Activated B cell treated with CpG ODN at 0.5 μM for 24 hours (primary cell): ENCODE results near the gene HNRNPM. TPM values are rescaled to one million over a fixed set of nuclear protein-coding genes. Genes with fewer than 3 reads are reported as not detected.

Experiments used
- ATAC-seq: fragments of 200-7000 bp; cut with Tn5 transposase; one replicate; pipeline ENCODE4 v1.10.0; 2021; ENCODE audit warnings: low read depth, mild to moderate bottlenecking, moderate library complexity
- CTCF ChIA-PET: fragments of 350-600 bp; sonication (Branson Sonifier 250); formaldehyde crosslinking; loops from one replicate; lab custom pipeline; 2021; ENCODE audit warnings: antibody characterized with exemption; lab: Charles Lee
- POLR2A ChIA-PET: fragments of 350-600 bp; sonication (Branson Sonifier 250); formaldehyde crosslinking; loops from one replicate; lab custom pipeline; 2021; ENCODE audit warnings: antibody characterized with exemption; lab: Charles Lee
- DNase-seq: peaks from one replicate; pipeline ENCODE4 v3.0.0; 2022
- H3K27ac Mint-ChIP-seq: one replicate; pipeline ENCODE4 v1.8.0; 2020; ENCODE audit warnings: mixed read lengths
- H3K27me3 Mint-ChIP-seq: one replicate; pipeline ENCODE4 v1.8.0; 2021; ENCODE audit warnings: mixed read lengths
- H3K36me3 Mint-ChIP-seq: one replicate; pipeline ENCODE4 v1.8.0; 2021; ENCODE audit warnings: low read depth, mixed read lengths
- H3K4me1 Mint-ChIP-seq: one replicate; pipeline ENCODE4 v1.8.0; 2021; ENCODE audit warnings: mixed read lengths
- H3K4me3 Mint-ChIP-seq: one replicate; pipeline ENCODE4 v1.8.0; 2020; ENCODE audit warnings: mild to moderate bottlenecking, mixed read lengths
- H3K9me3 Mint-ChIP-seq: one replicate; pipeline ENCODE4 v1.8.0; 2020; ENCODE audit warnings: mixed read lengths
- CTCF ChIP-seq: fragments of 200-600 bp; IDR thresholded peaks from one replicate; pipeline ENCODE4 v1.8.0; 2022; ENCODE audit warnings: antibody characterized with exemption, mild to moderate bottlenecking
- intact Hi-C: fragments of 100-400 bp; cut with micrococcal nuclease; formaldehyde crosslinking; loops from one replicate; pipeline ENCODE4 v1.15.1; 2024
- total RNA-seq: library from RNA; stranded (reverse); gene quantifications from 2 replicates; pipeline ENCODE4 v1.2.3, GENCODE V29; 2022

The HNRNPM gene
- total RNA-seq, 1 donor from 2014 or later, result 282 TPM

DNA sequence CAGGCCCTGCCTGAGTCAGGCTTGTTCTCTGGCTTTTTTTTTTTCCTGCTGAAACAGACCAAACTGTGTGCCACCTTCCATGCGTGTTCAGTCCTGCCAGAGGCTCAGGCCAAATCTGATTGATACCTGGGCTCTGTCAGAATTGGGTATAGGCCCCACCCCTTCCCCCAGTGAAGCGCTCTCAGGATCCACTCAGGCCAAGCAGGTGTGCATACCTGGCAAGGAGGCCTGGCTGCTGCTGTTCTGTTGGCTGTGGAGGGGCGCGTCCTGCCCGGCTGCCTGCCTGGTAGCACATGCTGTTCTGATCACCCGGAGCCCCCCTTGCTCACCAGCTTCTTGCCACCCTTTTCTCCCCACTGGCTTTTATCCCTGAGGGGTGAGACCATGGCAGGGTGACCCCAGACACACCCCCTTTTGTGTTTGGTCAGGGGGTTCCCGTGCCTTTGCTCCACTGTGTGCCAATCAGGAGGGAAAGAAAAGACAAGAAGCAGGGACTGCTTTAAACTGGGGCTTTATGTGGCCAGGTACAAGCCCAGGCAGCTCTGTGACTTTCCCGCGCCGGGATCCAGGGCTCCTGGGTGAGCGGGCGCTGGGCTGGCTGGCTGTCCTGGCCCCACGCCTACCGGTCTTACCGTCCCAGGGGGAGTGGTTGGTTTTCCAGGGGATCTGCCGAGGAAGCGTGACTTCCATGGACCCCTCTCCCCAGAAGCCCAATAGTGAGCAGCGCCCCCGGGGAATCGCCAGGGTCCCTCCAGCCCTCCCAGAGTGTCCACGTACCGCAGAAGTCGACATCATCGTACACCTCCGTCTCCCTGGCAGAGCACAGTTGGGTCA lies 45.0 kb downstream of the HNRNPM start:
- Mint-ChIP-seq H3K4me3 (no peak overlapping the region), H3K4me1 (peaks cover 28% of the 10 kb centered on the region), H3K36me3 (peaks cover 56% of the 10 kb centered on the region), H3K9me3 (no peaks in the 10 kb centered on the region), H3K27me3 (no peaks in the 10 kb centered on the region), H3K27ac (no peak overlapping the region)
- ATAC-seq, result no peak
- intact Hi-C loops, result no loop called here
- ChIA-PET CTCF (no interaction called here), POLR2A (no interaction called here)
- no peak for DNase-seq
- TF ChIP-seq CTCF, result no peak

DNA sequence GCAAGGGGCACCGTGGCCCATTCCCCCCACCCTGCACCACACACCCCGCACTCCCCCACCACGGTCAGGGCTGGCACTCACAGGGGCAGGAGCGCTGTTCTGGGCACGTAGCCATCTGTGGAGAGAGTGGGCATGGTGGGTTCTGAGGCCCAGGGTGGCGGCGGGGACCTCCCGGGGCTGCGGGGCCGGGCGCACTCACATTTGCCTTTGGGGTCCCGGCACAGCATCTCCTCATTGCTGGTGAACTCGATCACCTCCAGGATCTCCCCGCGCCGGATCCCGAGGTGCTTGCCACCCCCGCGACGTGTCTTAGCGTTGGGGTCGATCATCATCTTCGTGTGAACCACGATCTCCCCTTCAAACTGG lies 45.6 kb downstream of the HNRNPM start:
- ChIA-PET CTCF (no interaction called here), POLR2A (no interaction called here)
- H3K36me3 Mint-ChIP-seq, result peaks cover 50% of the 10 kb centered on the region
- no peak overlapping the region for H3K4me3 Mint-ChIP-seq
- H3K27me3 Mint-ChIP-seq, result no peaks in the 10 kb centered on the region
- intact Hi-C loops, result no loop called here
- no peaks in the 10 kb centered on the region for H3K9me3 Mint-ChIP-seq
- ATAC-seq (no peak), DNase-seq (no peak)
- H3K4me1 Mint-ChIP-seq, result peaks cover 30% of the 10 kb centered on the region
- H3K27ac Mint-ChIP-seq, result no peak overlapping the region
- no peak for TF ChIP-seq CTCF

- POLR2A ChIA-PET, result no interaction called here
- CTCF ChIA-PET, result no interaction called here
- DNase-seq (no peak), ATAC-seq (no peak)
- Mint-ChIP-seq H3K4me3 (no peak overlapping the region), H3K4me1 (peaks cover 30% of the 10 kb centered on the region), H3K36me3 (peaks cover 47% of the 10 kb centered on the region), H3K27me3 (no peaks in the 10 kb centered on the region), H3K27ac (no peak overlapping the region), H3K9me3 (no peaks in the 10 kb centered on the region)
- intact Hi-C loops, result no loop called here
- TF ChIP-seq CTCF, result no peak
These were observed 46.1 kb downstream of the HNRNPM start for GRCh38 chr19:8490873-8491272.

GRCh38 chr19:8491574-8491973 lies 46.8 kb downstream of the HNRNPM start:
- no peak overlapping the region for H3K27ac Mint-ChIP-seq
- no peaks in the 10 kb centered on the region for H3K27me3 Mint-ChIP-seq
- no peak for TF ChIP-seq CTCF
- no peak overlapping the region for H3K4me3 Mint-ChIP-seq
- intact Hi-C loops, result no loop called here
- H3K9me3 Mint-ChIP-seq, result no peaks in the 10 kb centered on the region
- DNase-seq (no peak), ATAC-seq (no peak)
- peaks cover 40% of the 10 kb centered on the region for H3K36me3 Mint-ChIP-seq
- POLR2A ChIA-PET, result no interaction called here
- CTCF ChIA-PET, result no interaction called here
- peaks cover 24% of the 10 kb centered on the region for H3K4me1 Mint-ChIP-seq

- Mint-ChIP-seq H3K27me3 (no peaks in the 10 kb centered on the region), H3K36me3 (peaks cover 14% of the 10 kb centered on the region), H3K4me3 (no peak overlapping the region), H3K4me1 (peaks cover 6% of the 10 kb centered on the region), H3K27ac (no peak overlapping the region), H3K9me3 (no peaks in the 10 kb centered on the region)
- ChIA-PET CTCF (interaction anchor here (1.5 kb wide), 1 partner anchor 85 kb away, joined by 4 read pairs; no protein-coding TSS in a partner anchor), POLR2A (no interaction called here)
- TF ChIP-seq CTCF, result no peak
- intact Hi-C loops, result no loop called here
- ATAC-seq, result no peak
- DNase-seq, result no peak
These were observed 49.4 kb downstream of the HNRNPM start for GRCh38 chr19:8494158-8494557.
